Liver (tissue), 9 donors: ENCODE data around the gene TMEM109. TPM values are rescaled to one million over a fixed set of nuclear protein-coding genes. Genes with fewer than 3 reads are reported as not detected.

Experiments used
- DNase-seq: peaks from one replicate; pipeline ENCODE4 v3.0.0-alpha.2; 2017; ENCODE audit warnings: low spot score
- H3K27ac ChIP-seq, 2 donors: one replicate each; pipeline ENCODE4 v1.7.0; 2013; ENCODE audit warnings: inconsistent platforms in 2 of 2, low read length in 2 of 2, control low read depth in 1 of 2, low read depth in 1 of 2, mild to moderate bottlenecking in 1 of 2
- H3K27me3 ChIP-seq, 4 donors: one replicate each; pipeline versions ENCODE4 v1.6.1 to v1.7.0; 2013; ENCODE audit warnings: low read length in 3 of 4, inconsistent platforms in 1 of 4, mild to moderate bottlenecking in 1 of 4, moderate library complexity in 1 of 4; ENCODE audit not compliant: control insufficient read depth in 4 of 4, insufficient read depth in 4 of 4
- H3K36me3 ChIP-seq, 4 donors: one replicate each; pipeline versions ENCODE4 v1.6.1 to v1.7.0; 2013; ENCODE audit warnings: low read length in 3 of 4, mild to moderate bottlenecking in 3 of 4, low read depth in 1 of 4, moderate library complexity in 1 of 4; ENCODE audit not compliant: control insufficient read depth in 4 of 4, insufficient read depth in 3 of 4
- H3K4me1 ChIP-seq, 4 donors: one replicate each; pipeline versions ENCODE4 v1.6.1 to v1.7.0; 2013; ENCODE audit warnings: low read length in 3 of 4, mild to moderate bottlenecking in 3 of 4, moderate library complexity in 1 of 4; ENCODE audit not compliant: control insufficient read depth in 4 of 4, insufficient read depth in 4 of 4
- H3K4me3 ChIP-seq, 3 donors: one replicate each; pipeline versions ENCODE4 v1.6.1 to v1.7.0; 2013; ENCODE audit warnings: low read length in 3 of 3, control low read depth in 1 of 3, low read depth in 1 of 3, mild to moderate bottlenecking in 1 of 3
- H3K9ac ChIP-seq, 2 donors: one replicate each; pipeline ENCODE4 v1.7.0; 2013; ENCODE audit warnings: low read length in 2 of 2, mild to moderate bottlenecking in 2 of 2, moderate library complexity in 2 of 2, control low read depth in 1 of 2, low read depth in 1 of 2
- H3K9me3 ChIP-seq, 4 donors: one replicate each; pipeline versions ENCODE4 v1.6.1 to v1.7.0; 2013; ENCODE audit warnings: low read length in 3 of 4; ENCODE audit not compliant: control insufficient read depth in 4 of 4
- CTCF ChIP-seq: fragments of 150-350 bp; IDR thresholded peaks from 2 replicates; pipeline ENCODE4 v1.5.1; 2017; ENCODE audit warnings: improper control_type of control experiment, low read depth, low read length; ENCODE audit not compliant: missing input control
- EGR1 ChIP-seq, 2 donors: IDR thresholded peaks; 2 replicates each; pipeline ENCODE4 v1.6.1; 2016 to 2018; ENCODE audit warnings: antibody characterized with exemption in 2 of 2, low read depth in 2 of 2
- FOXA1 ChIP-seq: IDR thresholded peaks from 2 replicates; pipeline ENCODE4 v1.6.1; 2016; ENCODE audit warnings: antibody characterized with exemption
- GABPA ChIP-seq, 2 donors: IDR thresholded peaks in 1 of 2; conservative IDR thresholded peaks in 1 of 2; 2 replicates each; pipeline ENCODE4 v1.6.1; 2016; ENCODE audit warnings: antibody characterized with exemption in 2 of 2, mild to moderate bottlenecking in 1 of 2, moderate library complexity in 1 of 2
- HNF4A ChIP-seq, 2 donors: conservative IDR thresholded peaks; 2 replicates each; pipeline ENCODE4 v1.6.1; 2016; ENCODE audit warnings: antibody characterized with exemption in 2 of 2, mild to moderate bottlenecking in 2 of 2
- RAD21 ChIP-seq, 2 donors: IDR thresholded peaks; 2 replicates each; pipeline ENCODE4 v1.6.1; 2016; ENCODE audit warnings: antibody characterized with exemption in 2 of 2, mild to moderate bottlenecking in 2 of 2
- SP1 ChIP-seq: IDR thresholded peaks from 2 replicates; pipeline ENCODE4 v1.6.1; 2018; ENCODE audit warnings: antibody characterized with exemption, mild to moderate bottlenecking
- TAF1 ChIP-seq: conservative IDR thresholded peaks from 2 replicates; pipeline ENCODE4 v1.6.1; 2016; ENCODE audit warnings: antibody characterized with exemption, mild to moderate bottlenecking
- YY1 ChIP-seq: IDR thresholded peaks from 2 replicates; pipeline ENCODE4 v1.6.1; 2016; ENCODE audit warnings: antibody characterized with exemption, mild to moderate bottlenecking
- WGBS: extraction: QIAGEN DNeasy Blood & Tissue Kit; methylation state at CpG from one replicate; pipeline ENCODE4 v1.1.7; 2013; 5-methylcytosine and 5-hydroxymethylcytosine counted together
- polyA plus RNA-seq, 2 donors: library from polyadenylated mRNA; stranded (reverse) in 1 of 2; unstranded in 1 of 2; fragments of 200-250 nt in 1 of 2; fragments of >200 nt in 1 of 2; fragmentation: Nextera tagmentation in 1 of 2; extraction: Ambion mirVana in 1 of 2; gene quantifications; one replicate each; pipeline versions ENCODE4 v1.2.1 to v1.2.3, GENCODE V29; 2013 to 2015
- total RNA-seq, 2 donors: library from RNA; depleted of rRNA; stranded (reverse); fragments of >200 nt; gene quantifications; one replicate each; pipeline ENCODE4 v1.2.3, GENCODE V29; 2014
- TF ChIP-seq, protein P1 (sequence below): IDR thresholded peaks from 2 replicates; pipeline ENCODE4 v1.6.1; 2016; ENCODE audit warnings: antibody characterized with exemption, mild to moderate bottlenecking
- TF ChIP-seq, protein P2 (sequence below): IDR thresholded peaks from 2 replicates; pipeline ENCODE4 v1.6.1; 2016; ENCODE audit warnings: antibody characterized with exemption
- TF ChIP-seq, protein P3 (sequence below): IDR thresholded peaks from 2 replicates; pipeline ENCODE4 v1.6.1; 2016; ENCODE audit warnings: antibody characterized with exemption
- donor health status: healthy.
- donor health status: healthy.
- donor health status: healthy.
- donor health status: healthy.
- donor health status: healthy.

TMEM109 gene
- total and polyA plus RNA-seq, 4 donors, result 20.6 to 40.3 (median 30.6) TPM

DNA sequence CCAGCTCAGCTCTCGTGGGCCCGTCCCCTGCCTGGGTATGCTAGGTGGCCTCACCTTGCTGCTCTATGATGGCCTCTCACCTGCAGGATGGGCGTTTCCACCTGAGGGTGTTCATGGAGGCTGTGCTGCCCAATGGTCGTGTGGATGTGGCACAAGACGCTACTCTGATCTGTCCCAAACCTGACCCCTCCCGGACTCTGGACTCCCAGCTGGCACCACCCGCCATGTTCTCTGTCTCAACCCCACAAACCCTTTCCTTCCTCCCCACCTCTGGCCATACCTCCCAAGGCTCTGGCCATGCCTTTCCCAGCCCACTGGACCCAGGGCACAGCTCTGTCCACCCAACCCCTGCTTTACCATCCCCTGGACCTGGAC, 44.5 kb upstream of the TMEM109 start:
- Histone ChIP-seq H3K9me3 (no peaks in the 10 kb centered on the region), H3K36me3 (no peaks in the 10 kb centered on the region), H3K27me3 (no peaks in the 10 kb centered on the region), H3K27ac (no peak overlapping the region), H3K9ac (no peak overlapping the region), H3K4me3 (no peak overlapping the region), H3K4me1 (peaks cover 0 to 8% (median 4%) of the 10 kb centered on the region in 4 donors)
- TF ChIP-seq GABPA (IDR thresholded peaks at IDR 0.05 in 1 of 2, conservative IDR thresholded peaks at IDR 0.05 in 1 of 2), result no peak
- TF ChIP-seq SP1, result no peak
- no peak for TF ChIP-seq EGR1 (IDR thresholded peaks at IDR 0.05; ENCODE audit: low read depth in 2 of 2)
- TF ChIP-seq, protein P1, sequence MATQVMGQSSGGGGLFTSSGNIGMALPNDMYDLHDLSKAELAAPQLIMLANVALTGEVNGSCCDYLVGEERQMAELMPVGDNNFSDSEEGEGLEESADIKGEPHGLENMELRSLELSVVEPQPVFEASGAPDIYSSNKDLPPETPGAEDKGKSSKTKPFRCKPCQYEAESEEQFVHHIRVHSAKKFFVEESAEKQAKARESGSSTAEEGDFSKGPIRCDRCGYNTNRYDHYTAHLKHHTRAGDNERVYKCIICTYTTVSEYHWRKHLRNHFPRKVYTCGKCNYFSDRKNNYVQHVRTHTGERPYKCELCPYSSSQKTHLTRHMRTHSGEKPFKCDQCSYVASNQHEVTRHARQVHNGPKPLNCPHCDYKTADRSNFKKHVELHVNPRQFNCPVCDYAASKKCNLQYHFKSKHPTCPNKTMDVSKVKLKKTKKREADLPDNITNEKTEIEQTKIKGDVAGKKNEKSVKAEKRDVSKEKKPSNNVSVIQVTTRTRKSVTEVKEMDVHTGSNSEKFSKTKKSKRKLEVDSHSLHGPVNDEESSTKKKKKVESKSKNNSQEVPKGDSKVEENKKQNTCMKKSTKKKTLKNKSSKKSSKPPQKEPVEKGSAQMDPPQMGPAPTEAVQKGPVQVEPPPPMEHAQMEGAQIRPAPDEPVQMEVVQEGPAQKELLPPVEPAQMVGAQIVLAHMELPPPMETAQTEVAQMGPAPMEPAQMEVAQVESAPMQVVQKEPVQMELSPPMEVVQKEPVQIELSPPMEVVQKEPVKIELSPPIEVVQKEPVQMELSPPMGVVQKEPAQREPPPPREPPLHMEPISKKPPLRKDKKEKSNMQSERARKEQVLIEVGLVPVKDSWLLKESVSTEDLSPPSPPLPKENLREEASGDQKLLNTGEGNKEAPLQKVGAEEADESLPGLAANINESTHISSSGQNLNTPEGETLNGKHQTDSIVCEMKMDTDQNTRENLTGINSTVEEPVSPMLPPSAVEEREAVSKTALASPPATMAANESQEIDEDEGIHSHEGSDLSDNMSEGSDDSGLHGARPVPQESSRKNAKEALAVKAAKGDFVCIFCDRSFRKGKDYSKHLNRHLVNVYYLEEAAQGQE, result no peak
- TF ChIP-seq, protein P2, sequence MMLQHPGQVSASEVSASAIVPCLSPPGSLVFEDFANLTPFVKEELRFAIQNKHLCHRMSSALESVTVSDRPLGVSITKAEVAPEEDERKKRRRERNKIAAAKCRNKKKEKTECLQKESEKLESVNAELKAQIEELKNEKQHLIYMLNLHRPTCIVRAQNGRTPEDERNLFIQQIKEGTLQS, result no peak
- WGBS, result 90% methylated on average over 7 of the region's 7 CpGs
- no peak for DNase-seq

DNA sequence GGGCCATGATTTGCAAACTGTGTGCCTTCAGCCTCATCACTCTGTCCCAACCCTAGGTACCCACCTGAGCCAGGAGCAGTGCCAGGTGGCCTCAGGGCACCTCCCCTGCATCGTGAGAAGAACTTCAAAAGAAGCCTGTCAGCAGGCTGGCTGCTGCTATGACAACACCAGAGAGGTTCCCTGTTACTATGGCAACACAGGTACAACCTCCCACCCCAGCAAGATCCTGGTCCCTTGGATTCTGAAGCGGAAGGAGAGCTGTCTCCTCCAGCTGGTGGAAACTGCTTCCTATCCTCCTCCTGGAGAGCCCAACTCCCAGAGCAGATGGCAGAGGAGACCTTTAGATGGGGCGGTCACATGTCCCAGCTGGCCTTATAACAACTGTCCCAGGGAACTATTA, 43.7 kb upstream of the TMEM109 start:
- H3K4me3 ChIP-seq, result no peak overlapping the region
- no peak for TF ChIP-seq SP1
- TF ChIP-seq RAD21 (IDR thresholded peaks at IDR 0.05), result no peak
- TF ChIP-seq GABPA (IDR thresholded peaks at IDR 0.05 in 1 of 2, conservative IDR thresholded peaks at IDR 0.05 in 1 of 2), result no peak
- TF ChIP-seq YY1, result no peak
- TF ChIP-seq FOXA1, result no peak
- TF ChIP-seq EGR1 (IDR thresholded peaks at IDR 0.05; ENCODE audit: low read depth in 2 of 2), result no peak
- H3K9ac ChIP-seq, result no peak overlapping the region
- H3K27me3 ChIP-seq, result no peaks in the 10 kb centered on the region
- H3K4me1 ChIP-seq, result peaks cover 0 to 8% (median 4%) of the 10 kb centered on the region in 4 donors
- no peak for DNase-seq
- no peaks in the 10 kb centered on the region for H3K9me3 ChIP-seq
- no peaks in the 10 kb centered on the region for H3K36me3 ChIP-seq
- 76% methylated on average over 3 of the region's 3 CpGs for WGBS
- H3K27ac ChIP-seq, result no peak overlapping the region

GRCh38 chr11:60870733-60871377, 43.1 kb upstream of the TMEM109 start:
- no peak overlapping the region for H3K4me3 ChIP-seq
- H3K9me3 ChIP-seq, result no peaks in the 10 kb centered on the region
- DNase-seq, result no peak
- H3K9ac ChIP-seq, result no peak overlapping the region
- H3K27ac ChIP-seq, result no peak overlapping the region
- no peaks in the 10 kb centered on the region for H3K36me3 ChIP-seq
- TF ChIP-seq TAF1 (no peak), CTCF (no peak), HNF4A (conservative IDR thresholded peaks at IDR 0.05) (no peak), SP1 (no peak)
- TF ChIP-seq, protein P3, sequence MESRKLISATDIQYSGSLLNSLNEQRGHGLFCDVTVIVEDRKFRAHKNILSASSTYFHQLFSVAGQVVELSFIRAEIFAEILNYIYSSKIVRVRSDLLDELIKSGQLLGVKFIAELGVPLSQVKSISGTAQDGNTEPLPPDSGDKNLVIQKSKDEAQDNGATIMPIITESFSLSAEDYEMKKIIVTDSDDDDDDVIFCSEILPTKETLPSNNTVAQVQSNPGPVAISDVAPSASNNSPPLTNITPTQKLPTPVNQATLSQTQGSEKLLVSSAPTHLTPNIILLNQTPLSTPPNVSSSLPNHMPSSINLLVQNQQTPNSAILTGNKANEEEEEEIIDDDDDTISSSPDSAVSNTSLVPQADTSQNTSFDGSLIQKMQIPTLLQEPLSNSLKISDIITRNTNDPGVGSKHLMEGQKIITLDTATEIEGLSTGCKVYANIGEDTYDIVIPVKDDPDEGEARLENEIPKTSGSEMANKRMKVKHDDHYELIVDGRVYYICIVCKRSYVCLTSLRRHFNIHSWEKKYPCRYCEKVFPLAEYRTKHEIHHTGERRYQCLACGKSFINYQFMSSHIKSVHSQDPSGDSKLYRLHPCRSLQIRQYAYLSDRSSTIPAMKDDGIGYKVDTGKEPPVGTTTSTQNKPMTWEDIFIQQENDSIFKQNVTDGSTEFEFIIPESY, result no peak
- peaks cover 0 to 8% (median 4%) of the 10 kb centered on the region in 4 donors for H3K4me1 ChIP-seq
- WGBS, result 90% methylated on average over 13 of the region's 13 CpGs
- H3K27me3 ChIP-seq, result no peaks in the 10 kb centered on the region
